Vagina (tissue), 2 donors: ENCODE measurements around the gene ACOX1.

ENCODE experiments used
- CTCF ChIP-seq, 3 experiments: fragments of 450-650 bp in 2 of 3; fragments of 200-600 bp in 1 of 3; sonication (generic) in 1 of 3; IDR thresholded peaks; one replicate each; pipeline ENCODE4 v1.5.1; 2017 to 2019; ENCODE audit warnings: antibody characterized with exemption in 3 of 3, mild to moderate bottlenecking in 2 of 3, moderate library complexity in 2 of 3
- POLR2A ChIP-seq, 2 donors: fragments of 450-650 bp; IDR thresholded peaks; one replicate each; pipeline ENCODE4 v1.6.1; 2017; ENCODE audit warnings: antibody characterized with exemption in 2 of 2, mild to moderate bottlenecking in 2 of 2, moderate library complexity in 2 of 2
- POLR2AphosphoS5 ChIP-seq, 2 donors: sonication (generic); formaldehyde crosslinking; IDR thresholded peaks; one replicate each; pipeline ENCODE4 v1.9.0; 2017; ENCODE audit warnings: antibody characterized with exemption in 2 of 2, mild to moderate bottlenecking in 2 of 2, low read depth in 1 of 2; ENCODE audit not compliant: insufficient read depth in 1 of 2

- no peak for TF ChIP-seq POLR2A (IDR thresholded peaks at IDR 0.05)
- no peak for TF ChIP-seq POLR2AphosphoS5 (IDR thresholded peaks at IDR 0.05; ENCODE audit: insufficient read depth in 1 of 2, low read depth in 1 of 2)
- TF ChIP-seq CTCF (IDR thresholded peaks at IDR 0.05) = no peak
These were observed 77.2 kb downstream of the ACOX1 start for GRCh38 chr17:75901727-75902126.
